Measurements from ENCODE around the gene RALGDS. TPM values are rescaled to one million over a fixed set of nuclear protein-coding genes. Genes with fewer than 3 reads are reported as not detected.

RALGDS gene
- total and polyA plus RNA-seq, 9 of the 15 experiments (the other 6 are each of a cell fraction or from before 2014, with no cell fraction given): 0.75 to 43.3 (median 27.1) TPM

- TF ChIP-seq ZNF197 (CRISPR knock-in tag; IDR thresholded peaks at IDR 0.05; ENCODE audit: low read depth): no peak
- no peak for TF ChIP-seq GTF2F1 (IDR thresholded peaks at IDR 0.05; ENCODE audit: low read depth, low read length)
- TF ChIP-seq HCFC1 (IDR thresholded peaks at IDR 0.05; ENCODE audit: low read depth, low read length): no peak
- TF ChIP-seq POU5F1 (IDR thresholded peaks at IDR 0.05; ENCODE audit: borderline replicate concordance, low read depth, low read length, partially characterized antibody): no peak
- TF ChIP-seq, protein P1, sequence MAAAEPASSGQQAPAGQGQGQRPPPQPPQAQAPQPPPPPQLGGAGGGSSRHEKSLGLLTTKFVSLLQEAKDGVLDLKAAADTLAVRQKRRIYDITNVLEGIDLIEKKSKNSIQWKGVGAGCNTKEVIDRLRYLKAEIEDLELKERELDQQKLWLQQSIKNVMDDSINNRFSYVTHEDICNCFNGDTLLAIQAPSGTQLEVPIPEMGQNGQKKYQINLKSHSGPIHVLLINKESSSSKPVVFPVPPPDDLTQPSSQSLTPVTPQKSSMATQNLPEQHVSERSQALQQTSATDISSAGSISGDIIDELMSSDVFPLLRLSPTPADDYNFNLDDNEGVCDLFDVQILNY (CRISPR knock-in tag; IDR thresholded peaks at IDR 0.05): no peak
- TF ChIP-seq XRCC3 (IDR thresholded peaks at IDR 0.05): no peak
- TF ChIP-seq PTBP1 (IDR thresholded peaks at IDR 0.05; ENCODE audit: low read depth, low read length): no peak
- no peak for TF ChIP-seq HDAC6 (IDR thresholded peaks at IDR 0.05; ENCODE audit: low read depth, low read length)
- TF ChIP-seq GABPB2 (CRISPR knock-in tag; conservative IDR thresholded peaks at IDR 0.05): no peak
- TF ChIP-seq SUPT5H (IDR thresholded peaks at IDR 0.05): peak; percentile 57
- TF ChIP-seq CC2D1A (IDR thresholded peaks at IDR 0.05): no peak
- no peak for TF ChIP-seq TCF7L2 (IDR thresholded peaks at IDR 0.05; ENCODE audit: low read depth, low read length)
- TF ChIP-seq, protein P2, sequence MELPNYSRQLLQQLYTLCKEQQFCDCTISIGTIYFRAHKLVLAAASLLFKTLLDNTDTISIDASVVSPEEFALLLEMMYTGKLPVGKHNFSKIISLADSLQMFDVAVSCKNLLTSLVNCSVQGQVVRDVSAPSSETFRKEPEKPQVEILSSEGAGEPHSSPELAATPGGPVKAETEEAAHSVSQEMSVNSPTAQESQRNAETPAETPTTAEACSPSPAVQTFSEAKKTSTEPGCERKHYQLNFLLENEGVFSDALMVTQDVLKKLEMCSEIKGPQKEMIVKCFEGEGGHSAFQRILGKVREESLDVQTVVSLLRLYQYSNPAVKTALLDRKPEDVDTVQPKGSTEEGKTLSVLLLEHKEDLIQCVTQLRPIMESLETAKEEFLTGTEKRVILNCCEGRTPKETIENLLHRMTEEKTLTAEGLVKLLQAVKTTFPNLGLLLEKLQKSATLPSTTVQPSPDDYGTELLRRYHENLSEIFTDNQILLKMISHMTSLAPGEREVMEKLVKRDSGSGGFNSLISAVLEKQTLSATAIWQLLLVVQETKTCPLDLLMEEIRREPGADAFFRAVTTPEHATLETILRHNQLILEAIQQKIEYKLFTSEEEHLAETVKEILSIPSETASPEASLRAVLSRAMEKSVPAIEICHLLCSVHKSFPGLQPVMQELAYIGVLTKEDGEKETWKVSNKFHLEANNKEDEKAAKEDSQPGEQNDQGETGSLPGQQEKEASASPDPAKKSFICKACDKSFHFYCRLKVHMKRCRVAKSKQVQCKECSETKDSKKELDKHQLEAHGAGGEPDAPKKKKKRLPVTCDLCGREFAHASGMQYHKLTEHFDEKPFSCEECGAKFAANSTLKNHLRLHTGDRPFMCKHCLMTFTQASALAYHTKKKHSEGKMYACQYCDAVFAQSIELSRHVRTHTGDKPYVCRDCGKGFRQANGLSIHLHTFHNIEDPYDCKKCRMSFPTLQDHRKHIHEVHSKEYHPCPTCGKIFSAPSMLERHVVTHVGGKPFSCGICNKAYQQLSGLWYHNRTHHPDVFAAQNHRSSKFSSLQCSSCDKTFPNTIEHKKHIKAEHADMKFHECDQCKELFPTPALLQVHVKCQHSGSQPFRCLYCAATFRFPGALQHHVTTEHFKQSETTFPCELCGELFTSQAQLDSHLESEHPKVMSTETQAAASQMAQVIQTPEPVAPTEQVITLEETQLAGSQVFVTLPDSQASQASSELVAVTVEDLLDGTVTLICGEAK (IDR thresholded peaks at IDR 0.05): peak; percentile 53
- TF ChIP-seq, protein P2 (CRISPR knock-in tag; IDR thresholded peaks at IDR 0.05): no peak
- TF ChIP-seq ETV1 (tag; conservative IDR thresholded peaks at IDR 0.05; ENCODE audit: low read depth): peak; percentile 17; the same call in 1 of the 2 replicates
- TF ChIP-seq SRF (CRISPR knock-in tag; IDR thresholded peaks at IDR 0.05): peak in 1 of 2 experiments; percentile 62; a peak in 2 of 4 replicates
These were observed 23.3 kb upstream of the RALGDS start (continued) for GRCh38 chr9:133144142-133144903.
